ENCODE measurements around the gene TOPORS.
"Not testable (repeated sequence)": the region's sequence is repeated elsewhere in the genome, so short reads cannot be mapped to it uniquely, and the experiment has no call there.

Gene TOPORS

GRCh38 chr9:32526707-32527048, 25.7 kb downstream of the TOPORS start:
- H2AFZ ChIP-seq (ENCODE audit: low read depth) = peak overlapping the region; percentile 88; the same call in 1 of the 2 replicates
- no peaks in the 10 kb centered on the region for H3K36me3 ChIP-seq (ENCODE audit: insufficient read depth)
- peaks cover 14% of the 10 kb centered on the region for H3K4me1 ChIP-seq (ENCODE audit: low read depth, poor library complexity, severe bottlenecking)
- H3K9ac ChIP-seq = peak overlapping the region; percentile 43; the same call in 1 of the 2 replicates
- no peak overlapping the region for H3K27ac ChIP-seq
- no peaks in the 10 kb centered on the region for H3K27me3 ChIP-seq (ENCODE audit: insufficient read depth, low read depth)
- H3K79me2 ChIP-seq (ENCODE audit: insufficient read depth, low read depth) = no peaks in the 10 kb centered on the region
- no peaks in the 10 kb centered on the region for H4K20me1 ChIP-seq (ENCODE audit: insufficient read depth)
- peak overlapping the region; percentile 79 for H3K4me2 ChIP-seq
- TF ChIP-seq CTCF (conservative IDR thresholded peaks at IDR 0.05; ENCODE audit: low read depth, low read length) = peak; percentile 26
- no peak overlapping the region for H3K4me3 ChIP-seq (IDR thresholded peaks at IDR 0.05; ENCODE audit: insufficient read depth, low read depth, low read length)

DNA sequence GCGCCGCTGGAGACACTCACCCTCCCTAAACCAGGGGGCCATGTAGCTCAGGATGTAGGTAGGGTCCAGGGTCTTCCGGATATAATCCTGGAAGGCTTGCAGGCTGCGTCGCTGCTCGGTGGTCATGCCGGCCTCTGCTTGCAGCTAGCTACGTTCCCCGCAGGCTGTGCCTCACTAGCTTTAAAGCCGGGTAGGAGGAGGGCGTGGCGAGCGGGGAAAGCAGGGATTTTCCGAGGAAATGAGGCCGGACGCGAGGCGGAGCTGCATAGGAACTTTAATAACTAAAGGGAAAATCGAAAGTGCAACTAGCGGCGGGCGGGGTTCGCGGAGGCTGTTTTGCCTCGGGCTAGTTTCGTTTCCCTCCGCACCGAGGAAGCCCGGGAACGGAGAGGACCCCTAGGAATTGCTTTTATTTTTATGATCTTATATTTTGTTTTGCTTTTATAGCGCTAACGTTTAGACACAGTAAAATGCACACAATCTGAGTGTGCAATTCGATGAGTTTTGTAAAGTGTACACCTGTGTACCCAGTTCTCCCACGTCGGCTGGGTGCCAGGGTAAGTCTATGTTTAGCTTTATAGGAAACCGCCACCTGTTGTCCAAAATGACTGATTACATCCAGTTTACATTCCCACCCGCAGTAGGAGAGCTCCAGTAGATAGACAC, 26.2 kb downstream of the TOPORS start, which contains the start of gene RIGI:
Gene RIGI (minus strand): TSS at position 156 of the 666 bp plus-strand sequence. CDS start 30 bp downstream, at position 126.
- H3K79me2 ChIP-seq (ENCODE audit: insufficient read depth, low read depth) = no peaks in the 10 kb centered on the region
- H3K27me3 ChIP-seq (ENCODE audit: insufficient read depth, low read depth) = no peaks in the 10 kb centered on the region
- H4K20me1 ChIP-seq (ENCODE audit: insufficient read depth) = no peaks in the 10 kb centered on the region
- H3K4me3 ChIP-seq (IDR thresholded peaks at IDR 0.05; ENCODE audit: insufficient read depth, low read depth, low read length) = peak within 1 kb of the TSS; percentile 34
- peak within 1 kb of the TSS; percentile 43; the same call in 1 of the 2 replicates for H3K9ac ChIP-seq
- peak within 1 kb of the TSS; percentile 79 for H3K4me2 ChIP-seq
- TF ChIP-seq CTCF (conservative IDR thresholded peaks at IDR 0.05; ENCODE audit: low read depth, low read length) = peak; percentile 74
- peaks cover 14% of the 10 kb centered on the region for H3K4me1 ChIP-seq (ENCODE audit: low read depth, poor library complexity, severe bottlenecking)
- H3K36me3 ChIP-seq (ENCODE audit: insufficient read depth) = no peaks in the 10 kb centered on the region
- H2AFZ ChIP-seq (ENCODE audit: low read depth) = peak within 1 kb of the TSS; percentile 88
- no peak within 1 kb of the TSS; the same call in 1 of the 2 replicates for H3K27ac ChIP-seq

- H3K79me2 ChIP-seq (ENCODE audit: insufficient read depth, low read depth) = no peaks in the 10 kb centered on the region
- H3K36me3 ChIP-seq (ENCODE audit: insufficient read depth) = no peaks in the 10 kb centered on the region
- peak overlapping the region; percentile 43; the same call in 1 of the 2 replicates for H3K9ac ChIP-seq
- H3K27me3 ChIP-seq (ENCODE audit: insufficient read depth, low read depth) = no peaks in the 10 kb centered on the region
- H2AFZ ChIP-seq (ENCODE audit: low read depth) = peak overlapping the region; percentile 88
- peak overlapping the region; percentile 79 for H3K4me2 ChIP-seq
- H4K20me1 ChIP-seq (ENCODE audit: insufficient read depth) = no peaks in the 10 kb centered on the region
- no peak overlapping the region; the same call in 1 of the 2 replicates for H3K27ac ChIP-seq
- peak overlapping the region; percentile 34 for H3K4me3 ChIP-seq (IDR thresholded peaks at IDR 0.05; ENCODE audit: insufficient read depth, low read depth, low read length)
- H3K4me1 ChIP-seq (ENCODE audit: low read depth, poor library complexity, severe bottlenecking) = peaks cover 14% of the 10 kb centered on the region
- no peak for TF ChIP-seq CTCF (conservative IDR thresholded peaks at IDR 0.05; ENCODE audit: low read depth, low read length)
Measured at GRCh38 chr9:32525709-32526030, 26.7 kb downstream of the TOPORS start.

DNA sequence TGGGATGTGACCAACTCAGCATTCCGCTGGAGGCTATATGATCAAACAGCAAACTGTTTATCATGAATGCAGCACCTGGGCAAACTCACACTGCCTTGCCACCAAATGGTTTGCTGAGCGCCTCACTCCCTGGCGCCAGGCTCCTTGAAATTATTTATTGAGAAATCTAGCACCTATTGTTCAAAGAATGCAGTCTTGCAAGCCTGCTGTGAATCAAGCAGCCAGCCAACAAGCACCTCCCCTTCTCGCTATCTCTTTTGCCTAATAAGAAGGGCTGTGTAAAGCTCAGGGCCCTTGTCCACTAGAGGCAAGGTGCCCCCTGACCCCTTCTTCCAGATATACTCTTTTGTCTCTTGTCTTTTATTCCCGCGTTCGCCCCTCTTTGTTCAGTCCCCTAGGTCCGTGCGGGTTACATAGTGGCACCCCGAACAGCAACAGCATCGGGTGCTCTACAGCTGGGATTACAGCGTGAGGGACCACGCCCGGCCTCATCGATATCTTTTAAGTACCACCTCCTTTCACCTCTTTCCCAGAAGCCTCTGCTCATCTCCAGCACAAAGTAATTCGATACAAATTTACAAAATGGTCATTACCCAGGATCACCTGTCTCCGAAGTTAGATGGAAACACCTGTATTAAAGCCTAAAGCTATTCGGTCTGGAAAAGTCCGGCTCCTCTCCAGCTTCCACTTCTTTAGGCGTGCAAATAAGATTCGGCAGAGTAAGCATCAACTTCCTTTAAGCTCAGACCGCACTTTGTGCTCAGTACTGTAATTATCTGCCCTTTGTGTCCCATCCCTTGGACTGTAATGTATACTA, 27.3 kb downstream of the TOPORS start:
- Histone ChIP-seq H3K4me2 (peak overlapping the region; percentile 79), H3K4me1 (ENCODE audit: low read depth, poor library complexity, severe bottlenecking) (peaks cover 14% of the 10 kb centered on the region), H2AFZ (ENCODE audit: low read depth) (peak overlapping the region; percentile 88; the same call in 1 of the 2 replicates), H4K20me1 (ENCODE audit: insufficient read depth) (no peaks in the 10 kb centered on the region), H3K27ac (no peak overlapping the region), H3K27me3 (ENCODE audit: insufficient read depth, low read depth) (no peaks in the 10 kb centered on the region), H3K36me3 (ENCODE audit: insufficient read depth) (no peaks in the 10 kb centered on the region), H3K79me2 (ENCODE audit: insufficient read depth, low read depth) (no peaks in the 10 kb centered on the region), H3K4me3 (IDR thresholded peaks at IDR 0.05; ENCODE audit: insufficient read depth, low read depth, low read length) (peak overlapping the region; percentile 34), H3K9ac (peak overlapping the region; percentile 43; the same call in 1 of the 2 replicates)
- no peak for TF ChIP-seq CTCF (conservative IDR thresholded peaks at IDR 0.05; ENCODE audit: low read depth, low read length)

- not testable (repeated sequence) for H3K36me3 ChIP-seq (ENCODE audit: insufficient read depth); H4K20me1 ChIP-seq (ENCODE audit: insufficient read depth); H3K27me3 ChIP-seq (ENCODE audit: insufficient read depth, low read depth); H3K4me3 ChIP-seq (IDR thresholded peaks at IDR 0.05; ENCODE audit: insufficient read depth, low read depth, low read length); H3K9ac ChIP-seq; H2AFZ ChIP-seq (ENCODE audit: low read depth); H3K4me2 ChIP-seq; H3K27ac ChIP-seq; H3K79me2 ChIP-seq (ENCODE audit: insufficient read depth, low read depth)
- H3K4me1 ChIP-seq (ENCODE audit: low read depth, poor library complexity, severe bottlenecking) = peaks cover 14% of the 10 kb centered on the region
Measured at GRCh38 chr9:32524558-32524891, 27.9 kb downstream of the TOPORS start.

All from KMS-11 (cell line).